ENCODE results near the gene CBY2. TPM values are rescaled to one million over a fixed set of nuclear protein-coding genes. Genes with fewer than 3 reads are reported as not detected.

CBY2 gene
- total RNA-seq, 4 donors from 2014 or later: not detected

DNA sequence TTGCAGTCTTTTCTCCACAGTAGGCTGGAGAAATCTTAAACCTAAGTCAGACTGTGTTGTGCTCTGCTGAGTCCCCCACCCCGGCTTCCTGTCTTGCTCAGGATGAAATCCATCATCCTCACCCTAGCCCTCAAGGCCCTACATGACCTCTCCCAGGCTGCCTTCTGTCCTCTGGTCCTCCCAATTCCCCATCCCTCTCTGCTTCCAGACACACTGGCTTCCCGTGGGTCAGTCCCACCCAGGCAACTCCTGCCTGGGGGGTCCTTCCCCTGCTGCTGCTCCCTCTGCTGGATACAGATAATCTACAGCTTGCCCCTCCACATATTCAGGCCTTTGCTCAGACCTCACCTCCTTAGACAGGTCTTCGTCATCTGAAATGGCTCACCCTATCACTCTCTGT, 18.4 kb upstream of the CBY2 start:
- no peak overlapping the region for H3K27ac ChIP-seq
- no peaks in the 10 kb centered on the region for H3K4me1 ChIP-seq
- H3K27me3 ChIP-seq: no peaks in the 10 kb centered on the region
- H3K36me3 ChIP-seq: no peaks in the 10 kb centered on the region
- DNase-seq: no peak
- H3K4me3 ChIP-seq: no peak overlapping the region
- H3K9me3 ChIP-seq: no peaks in the 10 kb centered on the region
- no peak for TF ChIP-seq POLR2A (IDR thresholded peaks at IDR 0.05)
- TF ChIP-seq, protein P1, sequence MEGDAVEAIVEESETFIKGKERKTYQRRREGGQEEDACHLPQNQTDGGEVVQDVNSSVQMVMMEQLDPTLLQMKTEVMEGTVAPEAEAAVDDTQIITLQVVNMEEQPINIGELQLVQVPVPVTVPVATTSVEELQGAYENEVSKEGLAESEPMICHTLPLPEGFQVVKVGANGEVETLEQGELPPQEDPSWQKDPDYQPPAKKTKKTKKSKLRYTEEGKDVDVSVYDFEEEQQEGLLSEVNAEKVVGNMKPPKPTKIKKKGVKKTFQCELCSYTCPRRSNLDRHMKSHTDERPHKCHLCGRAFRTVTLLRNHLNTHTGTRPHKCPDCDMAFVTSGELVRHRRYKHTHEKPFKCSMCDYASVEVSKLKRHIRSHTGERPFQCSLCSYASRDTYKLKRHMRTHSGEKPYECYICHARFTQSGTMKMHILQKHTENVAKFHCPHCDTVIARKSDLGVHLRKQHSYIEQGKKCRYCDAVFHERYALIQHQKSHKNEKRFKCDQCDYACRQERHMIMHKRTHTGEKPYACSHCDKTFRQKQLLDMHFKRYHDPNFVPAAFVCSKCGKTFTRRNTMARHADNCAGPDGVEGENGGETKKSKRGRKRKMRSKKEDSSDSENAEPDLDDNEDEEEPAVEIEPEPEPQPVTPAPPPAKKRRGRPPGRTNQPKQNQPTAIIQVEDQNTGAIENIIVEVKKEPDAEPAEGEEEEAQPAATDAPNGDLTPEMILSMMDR (IDR thresholded peaks at IDR 0.05): no peak

DNA sequence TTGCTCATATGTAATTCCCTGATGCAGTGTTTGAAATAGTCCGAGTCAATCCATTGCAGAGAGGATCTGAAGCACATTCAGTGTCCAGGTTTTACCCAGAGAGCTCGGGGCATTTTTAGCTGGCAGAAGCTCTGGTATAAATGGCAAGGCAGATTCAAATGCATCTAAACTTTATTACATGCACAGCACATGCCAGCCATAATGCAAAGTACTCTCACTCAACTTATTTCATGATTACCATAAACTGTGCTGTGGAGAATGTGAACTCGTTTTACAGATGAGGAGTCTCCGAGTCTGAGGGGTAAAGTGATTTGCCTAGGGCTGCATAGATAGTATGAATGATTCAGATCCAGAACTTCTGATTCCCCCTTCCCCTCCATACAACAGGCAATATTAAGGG, 13.5 kb upstream of the CBY2 start:
- Histone ChIP-seq H3K9me3 (no peaks in the 10 kb centered on the region), H3K27ac (no peak overlapping the region), H3K4me3 (no peak overlapping the region), H3K36me3 (no peaks in the 10 kb centered on the region), H3K27me3 (no peaks in the 10 kb centered on the region), H3K4me1 (no peaks in the 10 kb centered on the region)
- TF ChIP-seq, protein P1 (IDR thresholded peaks at IDR 0.05): no peak
- TF ChIP-seq POLR2A (IDR thresholded peaks at IDR 0.05): no peak
- no peak for DNase-seq

DNA sequence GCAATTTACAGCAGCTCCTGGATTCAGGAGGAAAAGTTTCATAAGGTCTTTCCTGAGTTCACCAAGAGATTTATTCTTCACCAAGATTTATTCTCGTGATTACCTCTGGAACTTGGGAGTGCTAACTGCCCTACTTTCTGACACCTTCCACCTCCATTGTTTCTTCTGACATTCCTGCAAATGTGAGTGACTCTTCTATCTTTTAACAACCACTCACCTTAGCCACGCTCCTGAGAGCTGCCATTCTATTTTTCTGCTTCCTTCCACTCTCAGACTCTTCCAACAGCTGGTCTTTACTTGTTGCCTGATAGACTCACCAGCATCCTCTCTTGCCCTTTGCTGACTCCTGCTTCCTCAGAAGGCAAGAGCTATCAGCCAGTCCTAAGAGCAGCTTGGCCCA, 11.5 kb upstream of the CBY2 start:
- H3K4me1 ChIP-seq: no peaks in the 10 kb centered on the region
- no peak for TF ChIP-seq POLR2A (IDR thresholded peaks at IDR 0.05)
- TF ChIP-seq, protein P1 (IDR thresholded peaks at IDR 0.05): no peak
- no peaks in the 10 kb centered on the region for H3K36me3 ChIP-seq
- no peak for DNase-seq
- no peaks in the 10 kb centered on the region for H3K27me3 ChIP-seq
- no peak overlapping the region for H3K27ac ChIP-seq
- H3K4me3 ChIP-seq: no peak overlapping the region
- no peaks in the 10 kb centered on the region for H3K9me3 ChIP-seq

DNA sequence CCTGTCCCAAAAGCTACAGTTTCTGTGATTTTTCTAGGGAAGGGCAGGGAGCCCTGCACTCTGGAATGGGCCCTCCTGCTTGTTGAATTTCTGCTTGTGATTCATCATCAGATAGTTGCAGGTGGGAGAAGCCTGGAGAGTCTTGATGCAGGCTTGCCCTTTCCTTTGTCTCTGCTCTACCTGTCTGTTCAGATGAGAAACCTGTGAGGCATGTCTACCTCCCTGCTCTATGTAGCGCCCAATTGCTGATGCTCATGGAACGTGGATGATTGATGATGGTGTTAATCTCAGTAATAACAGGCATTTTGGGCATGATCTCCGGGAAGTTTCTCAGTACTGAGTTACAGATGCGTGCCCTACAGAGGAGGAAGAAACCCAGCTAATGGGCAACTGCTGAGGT, 10.9 kb upstream of the CBY2 start:
- Histone ChIP-seq H3K27ac (no peak overlapping the region), H3K4me1 (no peaks in the 10 kb centered on the region)

DNA sequence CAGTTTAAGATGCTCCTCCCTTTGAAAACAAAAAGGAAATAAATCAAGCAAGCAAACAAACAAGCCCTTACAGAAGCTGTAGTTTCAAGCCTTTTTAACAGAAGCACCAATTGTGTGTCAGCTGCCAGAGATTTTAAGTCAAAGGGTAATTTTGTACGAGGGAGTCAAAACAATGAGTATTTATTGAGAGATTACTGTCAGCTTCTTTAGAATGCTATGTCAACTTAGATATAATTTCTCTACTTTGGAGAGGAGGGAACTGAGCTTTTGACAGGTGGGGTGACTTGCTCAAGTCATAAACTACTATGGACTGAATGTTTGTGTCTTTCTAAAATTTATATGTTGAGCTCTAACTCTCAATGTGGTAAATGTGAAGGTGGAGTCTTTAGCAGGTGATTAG, 10.5 kb upstream of the CBY2 start:
- no peak for DNase-seq
- no peaks in the 10 kb centered on the region for H3K36me3 ChIP-seq

More for the DNA sequence above, 10.9 kb upstream of the CBY2 start:
- Histone ChIP-seq H3K4me3 (no peak overlapping the region), H3K9me3 (no peaks in the 10 kb centered on the region), H3K27me3 (no peaks in the 10 kb centered on the region), H3K36me3 (no peaks in the 10 kb centered on the region)
- no peak for TF ChIP-seq POLR2A (IDR thresholded peaks at IDR 0.05)
- TF ChIP-seq, protein P1 (IDR thresholded peaks at IDR 0.05): no peak
- no peak for DNase-seq

More for the DNA sequence above, 10.5 kb upstream of the CBY2 start:
- no peak overlapping the region for H3K27ac ChIP-seq
- TF ChIP-seq, protein P1 (IDR thresholded peaks at IDR 0.05): no peak
- TF ChIP-seq POLR2A (IDR thresholded peaks at IDR 0.05): no peak
- no peaks in the 10 kb centered on the region for H3K9me3 ChIP-seq
- no peak overlapping the region for H3K4me3 ChIP-seq
- no peaks in the 10 kb centered on the region for H3K4me1 ChIP-seq
- H3K27me3 ChIP-seq: no peaks in the 10 kb centered on the region
